Measurements from ENCODE around the gene LRRC72. TPM values are rescaled to one million over a fixed set of nuclear protein-coding genes. Genes with fewer than 3 reads are reported as not detected.
"Not testable (repeated sequence)": the region's sequence is repeated elsewhere in the genome, so short reads cannot be mapped to it uniquely, and the experiment has no call there.

Gene LRRC72
- total RNA-seq, 2 experiments from 2014 or later: not detected

DNA sequence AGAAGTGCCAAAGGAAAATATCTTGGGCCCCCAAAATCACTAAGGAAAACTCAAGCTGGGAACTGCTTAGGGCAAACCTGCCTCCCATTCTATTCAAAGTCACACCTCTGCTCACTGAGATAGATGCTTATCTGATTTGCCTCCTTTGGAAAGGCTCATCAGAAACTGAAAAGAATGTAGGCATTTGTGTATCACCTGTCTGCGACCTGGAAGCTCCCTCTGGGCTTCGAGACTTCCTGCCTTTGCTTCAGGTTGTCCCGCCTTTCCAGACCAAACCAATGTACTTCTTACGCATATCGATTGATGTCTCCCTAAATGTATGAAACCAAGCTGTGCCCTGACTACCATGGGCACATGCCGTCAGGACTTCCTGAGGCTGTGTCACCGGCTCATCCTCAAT, 14.5 kb upstream of the LRRC72 start:
- Mint-ChIP-seq H3K4me1 (no peaks in the 10 kb centered on the region), H3K36me3 (no peaks in the 10 kb centered on the region), H3K9me3 (no peaks in the 10 kb centered on the region), H3K4me3 (no peak overlapping the region), H3K27me3 (no peaks in the 10 kb centered on the region), H3K27ac (no peak overlapping the region)
- no peak for DNase-seq

DNA sequence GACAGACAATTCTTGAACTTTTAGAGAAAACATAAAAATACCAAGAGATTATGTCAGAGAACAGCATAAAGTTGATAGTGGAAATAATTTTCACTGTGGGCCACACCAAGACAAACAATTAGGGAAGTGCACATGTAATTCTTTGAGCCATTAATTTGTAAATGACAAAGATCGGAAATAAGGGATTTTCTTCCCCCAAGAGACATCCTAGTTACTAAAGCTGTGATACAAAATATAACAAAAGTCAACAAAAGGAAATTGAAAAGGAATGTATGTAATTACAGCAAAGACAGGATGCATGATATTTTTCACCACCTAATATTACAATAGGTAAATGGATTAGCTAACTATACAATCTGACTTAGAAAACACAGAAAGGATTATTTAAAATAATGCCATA, 12.4 kb upstream of the LRRC72 start:
- Mint-ChIP-seq H3K9me3 (no peaks in the 10 kb centered on the region), H3K27ac (no peak overlapping the region), H3K36me3 (no peaks in the 10 kb centered on the region), H3K27me3 (peaks cover 4% of the 10 kb centered on the region), H3K4me3 (no peak overlapping the region), H3K4me1 (no peaks in the 10 kb centered on the region)
- DNase-seq: no peak

DNA sequence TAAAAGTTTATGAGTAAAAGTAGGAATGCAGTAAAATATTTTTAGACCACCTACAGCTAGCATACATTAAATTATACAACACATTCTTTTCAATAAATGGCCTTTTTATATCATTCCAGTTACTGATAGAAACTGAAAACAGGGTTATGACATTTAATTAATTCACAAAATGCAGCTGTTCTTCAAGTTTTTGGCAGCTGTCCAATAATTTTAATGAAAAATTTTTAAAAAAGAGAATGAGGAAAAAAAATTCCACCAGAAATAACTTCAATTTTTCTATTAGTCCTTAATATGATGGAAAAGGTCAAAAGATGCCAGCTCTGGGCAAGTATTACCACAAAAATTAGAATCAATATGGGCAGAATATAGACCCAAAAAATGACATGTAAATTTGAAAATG, 11.9 kb upstream of the LRRC72 start:
- no peak overlapping the region for H3K4me3 Mint-ChIP-seq

DNA sequence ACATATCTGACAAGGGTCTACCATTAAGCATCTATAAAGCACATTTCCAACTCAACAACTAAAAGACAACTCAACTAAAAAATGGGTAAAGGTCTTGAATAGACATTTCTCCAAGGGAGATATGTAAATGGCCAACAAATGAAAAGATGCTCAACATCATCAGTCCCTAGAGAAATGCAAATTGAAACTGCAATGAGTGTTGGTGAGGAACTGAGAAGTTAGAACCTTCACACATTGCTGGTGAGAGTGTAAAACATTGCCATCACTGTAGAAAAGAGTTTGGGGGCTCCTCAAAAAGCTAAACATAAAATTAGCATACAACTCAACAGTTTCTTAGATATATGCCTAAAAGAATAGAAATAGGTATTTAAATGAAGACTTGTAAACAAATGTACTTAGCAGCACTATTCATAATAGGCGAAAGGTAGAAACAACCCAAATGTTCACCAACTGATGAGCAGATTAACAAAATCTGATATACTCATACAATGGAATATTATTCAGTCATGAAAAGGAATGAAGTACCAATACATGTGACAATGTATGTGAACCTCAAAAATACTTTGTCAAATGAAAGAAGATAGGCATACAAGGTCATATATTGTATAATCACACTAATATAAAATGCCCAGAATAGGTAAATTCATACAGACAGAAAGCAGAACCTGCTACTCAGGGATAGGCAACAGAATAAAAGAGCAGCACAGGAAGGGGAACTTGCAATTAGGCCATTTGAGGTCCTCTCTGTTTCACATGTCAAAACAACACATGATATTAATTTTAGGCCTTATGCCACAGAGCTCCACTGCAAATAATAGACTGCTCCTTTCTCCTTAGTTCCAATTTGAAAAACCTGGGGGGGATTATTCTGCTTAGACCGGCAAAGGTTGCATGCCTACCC, 10.6 kb upstream of the LRRC72 start:
- DNase-seq: no peak
- no peaks in the 10 kb centered on the region for H3K9me3 Mint-ChIP-seq

More for the DNA sequence above, 11.9 kb upstream of the LRRC72 start:
- no peaks in the 10 kb centered on the region for H3K4me1 Mint-ChIP-seq
- H3K27ac Mint-ChIP-seq: no peak overlapping the region
- H3K9me3 Mint-ChIP-seq: no peaks in the 10 kb centered on the region
- DNase-seq: no peak
- no peaks in the 10 kb centered on the region for H3K36me3 Mint-ChIP-seq
- H3K27me3 Mint-ChIP-seq: peaks cover 5% of the 10 kb centered on the region

DNA sequence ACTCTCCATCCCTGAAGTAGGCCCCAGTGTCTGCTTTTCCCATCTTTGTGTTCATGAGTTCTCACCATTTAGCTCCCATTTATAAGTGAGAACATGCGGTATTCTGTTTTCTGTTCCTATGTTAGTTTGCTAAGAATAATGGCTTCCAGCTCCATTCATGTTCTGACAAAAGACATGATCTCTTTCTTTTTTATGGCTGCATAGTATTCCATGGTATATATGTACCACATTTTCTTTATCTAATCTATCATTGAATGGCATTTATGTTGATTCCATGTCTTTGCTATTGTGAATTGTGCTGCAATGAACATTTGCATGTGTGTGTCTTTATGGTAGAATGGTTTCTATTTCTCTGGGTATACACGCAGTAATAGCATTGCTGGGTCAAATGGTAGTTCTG, 6.6 kb upstream of the LRRC72 start:
- not testable (repeated sequence) for H3K9me3 Mint-ChIP-seq, H3K27ac Mint-ChIP-seq, DNase-seq, H3K36me3 Mint-ChIP-seq, H3K4me3 Mint-ChIP-seq, H3K4me1 Mint-ChIP-seq
- peaks cover 11% of the 10 kb centered on the region for H3K27me3 Mint-ChIP-seq

More for the DNA sequence above, 10.6 kb upstream of the LRRC72 start:
- no peak overlapping the region for H3K27ac Mint-ChIP-seq
- no peaks in the 10 kb centered on the region for H3K36me3 Mint-ChIP-seq
- no peaks in the 10 kb centered on the region for H3K4me1 Mint-ChIP-seq
- H3K4me3 Mint-ChIP-seq: no peak overlapping the region
- peaks cover 5% of the 10 kb centered on the region for H3K27me3 Mint-ChIP-seq

DNA sequence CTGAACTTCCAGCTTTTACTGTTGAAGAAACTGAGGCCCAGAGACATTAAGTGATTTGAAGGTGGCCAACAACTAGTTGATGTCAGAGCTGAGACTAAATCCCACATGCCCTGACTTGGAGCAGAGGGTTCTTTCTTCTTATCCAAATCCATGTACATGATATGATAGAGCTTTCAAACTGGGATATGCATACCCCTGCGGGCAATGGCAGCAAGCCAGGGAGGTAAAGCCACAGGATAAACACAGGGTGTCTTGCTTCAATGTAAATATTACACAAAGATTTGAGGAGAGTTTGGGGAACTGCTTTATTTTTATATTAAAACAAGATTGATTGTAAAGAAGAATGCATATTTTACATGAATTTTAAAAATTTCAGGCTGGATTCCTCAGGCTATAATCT, 2.3 kb upstream of the LRRC72 start:
- H3K27ac Mint-ChIP-seq: no peak overlapping the region
- no peaks in the 10 kb centered on the region for H3K36me3 Mint-ChIP-seq
- DNase-seq: no peak
- no peaks in the 10 kb centered on the region for H3K9me3 Mint-ChIP-seq
- no peaks in the 10 kb centered on the region for H3K4me1 Mint-ChIP-seq
- peaks cover 6% of the 10 kb centered on the region for H3K27me3 Mint-ChIP-seq
- H3K4me3 Mint-ChIP-seq: no peak overlapping the region

DNA sequence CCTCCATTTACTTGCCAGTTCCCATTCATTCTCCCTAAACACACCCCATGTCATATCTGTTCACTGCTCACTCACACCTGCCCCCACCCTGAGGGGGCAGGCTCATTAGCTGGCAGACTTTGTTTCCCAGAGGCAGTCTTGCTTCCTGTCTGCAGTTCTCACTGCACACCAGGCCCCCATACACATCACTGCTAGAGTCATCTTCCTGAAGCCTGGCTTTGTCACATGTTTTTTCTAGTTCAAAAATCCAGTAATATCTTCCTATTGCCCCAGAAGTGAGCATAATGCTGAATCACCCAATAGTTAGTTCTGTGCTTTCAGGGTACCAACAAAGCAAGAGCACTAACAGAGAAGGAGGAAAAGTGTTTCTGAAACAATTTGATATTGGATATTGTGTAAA, 1.9 kb downstream of the LRRC72 start:
- H3K36me3 Mint-ChIP-seq: no peaks in the 10 kb centered on the region
- H3K4me3 Mint-ChIP-seq: no peak overlapping the region
- DNase-seq: no peak
- H3K9me3 Mint-ChIP-seq: no peaks in the 10 kb centered on the region
- H3K27me3 Mint-ChIP-seq: peaks cover 3% of the 10 kb centered on the region
- H3K4me1 Mint-ChIP-seq: no peaks in the 10 kb centered on the region
- no peak overlapping the region for H3K27ac Mint-ChIP-seq

DNA sequence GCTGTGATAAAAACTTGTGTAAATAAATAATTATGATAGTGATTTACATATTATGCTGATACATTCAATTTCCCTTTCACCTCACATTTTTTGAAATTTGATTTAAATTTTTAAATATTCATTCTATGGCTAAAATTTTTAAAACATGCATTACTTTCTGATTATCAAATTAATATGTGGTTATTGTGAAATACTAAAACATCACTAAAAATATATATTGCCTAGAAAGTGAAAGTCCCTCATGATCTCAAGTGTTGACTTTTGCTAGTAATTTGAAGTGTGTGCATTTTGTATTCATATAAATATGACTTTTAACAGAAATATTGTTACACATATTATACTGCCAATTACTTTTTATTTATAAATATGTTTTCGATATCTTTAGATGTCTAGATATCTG, 3.1 kb downstream of the LRRC72 start:
- Mint-ChIP-seq H3K27ac (no peak overlapping the region), H3K4me1 (no peaks in the 10 kb centered on the region), H3K9me3 (no peaks in the 10 kb centered on the region), H3K36me3 (no peaks in the 10 kb centered on the region), H3K4me3 (no peak overlapping the region), H3K27me3 (peaks cover 3% of the 10 kb centered on the region)
- no peak for DNase-seq

DNA sequence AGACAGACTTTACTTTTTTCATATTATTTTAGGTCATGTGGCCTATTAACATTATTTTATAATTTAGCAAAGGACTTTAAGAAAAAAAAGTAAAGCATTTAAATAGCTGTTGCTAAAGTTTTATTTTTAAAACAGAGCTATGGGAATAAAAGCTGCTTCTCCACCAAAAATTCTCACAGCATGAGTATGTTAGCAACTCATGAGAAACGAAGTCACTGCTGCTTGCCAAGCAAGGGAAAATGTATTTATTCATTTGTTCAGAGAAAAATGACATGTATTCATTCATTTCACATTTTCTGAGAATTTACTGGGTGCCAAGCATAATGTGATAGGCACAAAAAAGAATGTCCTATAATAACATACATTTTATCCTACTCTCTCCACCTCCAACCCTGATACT, 5.1 kb downstream of the LRRC72 start:
- no peak overlapping the region for H3K27ac Mint-ChIP-seq
- H3K36me3 Mint-ChIP-seq: no peaks in the 10 kb centered on the region
- DNase-seq: no peak
- H3K4me3 Mint-ChIP-seq: no peak overlapping the region
- H3K9me3 Mint-ChIP-seq: no peaks in the 10 kb centered on the region
- H3K4me1 Mint-ChIP-seq: no peaks in the 10 kb centered on the region
- H3K27me3 Mint-ChIP-seq: peaks cover 3% of the 10 kb centered on the region

DNA sequence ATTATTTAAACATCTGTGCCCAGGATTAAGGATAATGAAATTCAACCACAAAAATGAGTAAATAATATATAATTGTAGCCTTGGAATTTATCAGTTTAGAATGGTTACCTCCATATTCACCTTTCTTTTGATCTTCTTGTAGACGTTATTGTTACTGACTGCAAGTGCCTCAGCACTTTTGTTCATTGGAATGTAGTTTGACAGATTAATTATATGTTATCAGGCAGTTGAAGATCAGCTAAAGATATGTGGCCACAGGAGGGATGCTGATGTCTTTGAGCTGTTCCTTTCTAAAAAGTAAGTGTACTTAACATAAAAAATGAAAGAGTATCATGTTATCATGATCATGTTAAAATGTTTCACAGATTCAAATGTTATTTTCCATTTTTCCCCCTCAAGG, 5.6 kb downstream of the LRRC72 start:
- Mint-ChIP-seq H3K27ac (no peak overlapping the region), H3K9me3 (no peaks in the 10 kb centered on the region), H3K27me3 (peaks cover 3% of the 10 kb centered on the region)

DNA sequence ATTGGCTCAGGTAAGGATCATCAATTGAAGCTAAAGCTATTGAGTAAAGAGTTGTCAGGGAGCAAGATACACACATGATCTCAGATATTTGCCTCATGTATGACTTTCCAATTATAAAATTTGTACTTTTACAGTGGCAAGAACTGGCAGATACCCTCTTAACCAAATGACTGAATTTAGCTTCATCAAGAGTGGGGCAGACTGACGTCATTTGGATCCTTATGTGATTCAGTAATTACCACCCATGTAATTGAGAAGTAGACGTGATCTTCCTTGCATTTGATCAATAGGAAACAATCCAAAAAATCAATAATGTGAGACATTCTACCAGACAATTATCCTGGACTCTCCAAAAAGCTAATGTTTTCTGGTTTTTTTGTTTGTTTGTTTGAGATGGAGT, 8.9 kb downstream of the LRRC72 start:
- Mint-ChIP-seq H3K27me3 (peaks cover 3% of the 10 kb centered on the region), H3K4me3 (no peak overlapping the region), H3K36me3 (no peaks in the 10 kb centered on the region), H3K4me1 (no peaks in the 10 kb centered on the region), H3K9me3 (no peaks in the 10 kb centered on the region), H3K27ac (no peak overlapping the region)
- DNase-seq: no peak

More for the DNA sequence above, 5.6 kb downstream of the LRRC72 start:
- no peak overlapping the region for H3K4me3 Mint-ChIP-seq
- no peak for DNase-seq
- no peaks in the 10 kb centered on the region for H3K36me3 Mint-ChIP-seq
- no peaks in the 10 kb centered on the region for H3K4me1 Mint-ChIP-seq

DNA sequence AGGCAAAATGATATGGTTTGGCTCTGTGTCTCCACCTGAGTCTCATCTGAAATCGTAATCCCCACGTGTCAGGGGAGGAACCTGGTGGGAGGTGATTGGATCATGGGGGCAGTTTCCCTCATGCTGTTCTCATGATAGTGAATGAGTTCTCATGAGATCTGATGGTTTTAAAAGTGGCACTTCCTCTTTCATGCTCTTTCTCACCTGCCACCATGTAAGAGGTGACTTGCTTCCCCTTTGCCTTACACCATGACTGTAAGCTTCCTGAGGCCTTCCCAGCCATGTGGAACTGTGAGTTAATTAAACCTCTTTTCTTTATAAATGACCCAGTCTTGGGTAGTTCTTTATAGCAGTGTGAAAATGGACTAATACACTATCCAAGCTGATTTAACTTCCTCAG, 13.9 kb downstream of the LRRC72 start:
- DNase-seq, H3K9me3 Mint-ChIP-seq, H3K36me3 Mint-ChIP-seq, H3K27ac Mint-ChIP-seq, H3K4me3 Mint-ChIP-seq, H3K27me3 Mint-ChIP-seq, H3K4me1 Mint-ChIP-seq: not testable (repeated sequence)

DNA sequence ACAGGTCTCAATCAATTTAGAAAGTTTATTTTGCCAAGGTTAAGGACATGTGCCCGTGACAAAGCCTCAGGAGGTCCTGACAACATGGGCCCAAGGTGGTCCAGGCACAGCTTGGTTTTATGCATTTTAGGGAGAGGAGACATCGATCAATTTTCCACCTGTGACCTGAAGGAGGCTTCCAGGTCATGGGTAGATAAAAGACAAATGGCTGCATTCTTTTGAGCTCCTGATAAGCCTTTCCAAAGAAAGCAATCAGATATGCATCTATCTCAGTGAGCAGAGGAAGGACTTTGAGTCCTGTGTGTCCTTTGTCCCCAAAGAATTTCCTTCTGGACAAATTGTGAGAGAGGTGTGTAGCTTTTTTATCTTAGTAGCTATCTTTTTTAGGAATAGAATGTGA, 15.8 kb downstream of the LRRC72 start:
- Mint-ChIP-seq H3K4me1 (no peaks in the 10 kb centered on the region), H3K9me3 (no peaks in the 10 kb centered on the region), H3K4me3 (no peak overlapping the region), H3K36me3 (no peaks in the 10 kb centered on the region), H3K27me3 (no peaks in the 10 kb centered on the region), H3K27ac (no peak overlapping the region)
- no peak for DNase-seq

DNA sequence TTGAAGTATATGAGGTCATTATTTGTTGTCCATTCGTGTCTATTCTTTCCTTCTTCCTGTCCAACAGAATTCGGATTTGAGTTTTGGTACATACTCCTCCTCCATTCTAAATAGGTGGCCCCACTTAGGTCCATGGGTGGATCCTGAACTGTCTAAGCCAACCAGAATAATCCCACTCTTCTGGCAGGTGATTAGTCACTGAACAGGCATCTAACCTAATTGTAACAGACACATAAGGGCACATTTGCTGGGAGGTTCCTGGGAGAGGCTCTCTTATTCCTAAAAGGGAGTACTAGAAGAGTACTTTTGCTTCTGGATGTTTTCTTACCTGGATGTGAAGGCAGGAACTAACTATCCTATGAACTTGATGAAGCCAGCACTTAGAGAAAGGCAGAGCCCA, 16.8 kb downstream of the LRRC72 start:
- H3K4me1 Mint-ChIP-seq: no peaks in the 10 kb centered on the region
- H3K4me3 Mint-ChIP-seq: no peak overlapping the region
- no peak overlapping the region for H3K27ac Mint-ChIP-seq
- no peak for DNase-seq
- H3K9me3 Mint-ChIP-seq: no peaks in the 10 kb centered on the region
- H3K27me3 Mint-ChIP-seq: no peaks in the 10 kb centered on the region
- no peaks in the 10 kb centered on the region for H3K36me3 Mint-ChIP-seq

DNA sequence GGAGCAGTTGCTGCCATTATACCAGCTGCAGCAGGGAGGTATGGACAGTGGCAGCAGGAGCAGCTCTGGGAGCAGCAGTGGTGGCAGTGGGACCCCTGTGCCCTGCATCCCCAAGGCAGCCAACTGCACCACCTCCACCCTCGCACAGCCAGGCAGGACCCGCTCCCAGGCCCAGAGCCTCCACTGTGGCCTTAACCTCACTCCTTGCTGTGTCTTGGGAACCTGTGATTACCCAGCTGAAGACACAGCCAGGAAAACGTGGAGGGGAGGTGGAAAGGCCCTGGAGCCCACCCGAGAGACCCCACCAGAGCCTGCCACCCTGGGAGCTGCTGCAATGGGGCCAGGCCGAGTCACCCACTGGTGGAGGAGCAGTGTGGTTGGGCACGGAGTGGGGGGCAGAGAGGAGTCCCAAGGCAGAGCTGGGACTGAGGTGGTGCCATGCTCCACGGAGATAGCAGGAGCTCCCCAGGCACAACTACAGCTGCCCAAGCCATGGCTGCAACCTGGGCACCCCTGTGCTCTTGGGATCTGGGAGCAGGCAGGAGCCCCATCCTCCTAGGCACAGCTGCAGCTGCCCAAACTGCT, 20.4 kb downstream of the LRRC72 start:
- H3K4me3 Mint-ChIP-seq: no peak overlapping the region
- H3K27me3 Mint-ChIP-seq: no peaks in the 10 kb centered on the region
- no peak overlapping the region for H3K27ac Mint-ChIP-seq
- no peaks in the 10 kb centered on the region for H3K4me1 Mint-ChIP-seq
- H3K9me3 Mint-ChIP-seq: no peaks in the 10 kb centered on the region
- DNase-seq: no peak
- no peaks in the 10 kb centered on the region for H3K36me3 Mint-ChIP-seq

DNA sequence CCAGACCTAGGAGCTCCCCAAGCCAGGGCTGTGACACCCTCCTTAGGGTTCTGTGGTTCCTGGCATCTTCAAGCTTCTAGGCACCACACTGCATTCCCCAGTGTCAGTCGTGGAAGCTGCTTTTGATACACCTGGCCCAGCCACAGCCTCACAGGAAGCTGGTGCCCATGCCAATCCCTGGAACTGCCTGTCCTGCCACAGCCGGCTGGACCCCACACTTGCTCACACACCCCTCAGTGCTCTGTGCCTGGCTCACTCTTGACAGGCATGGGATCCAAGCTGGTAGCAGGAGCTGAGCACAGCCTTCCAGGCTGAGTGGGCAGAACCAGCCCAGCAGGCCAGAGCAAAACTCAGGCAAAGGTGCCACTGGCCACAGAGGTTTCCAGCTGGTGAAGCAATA, 21.8 kb downstream of the LRRC72 start:
- no peak overlapping the region for H3K27ac Mint-ChIP-seq
- no peak overlapping the region for H3K4me3 Mint-ChIP-seq
- H3K27me3 Mint-ChIP-seq: peaks cover 5% of the 10 kb centered on the region
- no peaks in the 10 kb centered on the region for H3K36me3 Mint-ChIP-seq
- DNase-seq: no peak
- no peaks in the 10 kb centered on the region for H3K9me3 Mint-ChIP-seq
- no peaks in the 10 kb centered on the region for H3K4me1 Mint-ChIP-seq

All from activated naive CD8-positive, alpha-beta T cell treated with anti-CD3 and anti-CD28 coated beads for 36 hours (primary cell).